Measurements from ENCODE around the gene LAMA4.

DNA sequence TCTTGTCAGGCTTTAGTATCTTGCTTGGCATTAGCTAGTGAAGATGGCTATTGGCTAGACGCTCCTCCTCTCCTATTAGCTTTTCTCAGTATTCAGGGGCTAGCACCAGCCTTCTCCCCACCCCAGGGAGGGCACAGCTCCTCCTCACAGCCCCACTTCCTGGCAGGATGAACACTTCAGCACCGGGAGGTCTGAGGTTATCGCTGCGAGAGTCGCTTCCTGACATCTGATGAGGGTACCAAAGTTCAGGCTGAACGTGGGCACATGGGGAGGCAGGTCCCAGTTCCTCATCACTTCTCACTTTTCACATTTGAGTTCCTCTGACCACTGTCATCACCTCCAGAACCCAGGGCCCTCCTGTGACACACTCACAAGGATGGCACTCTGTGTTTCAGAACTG, 66.6 kb downstream of the LAMA4 start:
- TF ChIP-seq POLR2AphosphoS5 (IDR thresholded peaks at IDR 0.05) (peak in 1 of 2 donors; percentile 32), EP300 (IDR thresholded peaks at IDR 0.05) (no peak), POLR2A (IDR thresholded peaks at IDR 0.05; ENCODE audit: low read depth) (no peak)
- TF ChIP-seq, protein P1, sequence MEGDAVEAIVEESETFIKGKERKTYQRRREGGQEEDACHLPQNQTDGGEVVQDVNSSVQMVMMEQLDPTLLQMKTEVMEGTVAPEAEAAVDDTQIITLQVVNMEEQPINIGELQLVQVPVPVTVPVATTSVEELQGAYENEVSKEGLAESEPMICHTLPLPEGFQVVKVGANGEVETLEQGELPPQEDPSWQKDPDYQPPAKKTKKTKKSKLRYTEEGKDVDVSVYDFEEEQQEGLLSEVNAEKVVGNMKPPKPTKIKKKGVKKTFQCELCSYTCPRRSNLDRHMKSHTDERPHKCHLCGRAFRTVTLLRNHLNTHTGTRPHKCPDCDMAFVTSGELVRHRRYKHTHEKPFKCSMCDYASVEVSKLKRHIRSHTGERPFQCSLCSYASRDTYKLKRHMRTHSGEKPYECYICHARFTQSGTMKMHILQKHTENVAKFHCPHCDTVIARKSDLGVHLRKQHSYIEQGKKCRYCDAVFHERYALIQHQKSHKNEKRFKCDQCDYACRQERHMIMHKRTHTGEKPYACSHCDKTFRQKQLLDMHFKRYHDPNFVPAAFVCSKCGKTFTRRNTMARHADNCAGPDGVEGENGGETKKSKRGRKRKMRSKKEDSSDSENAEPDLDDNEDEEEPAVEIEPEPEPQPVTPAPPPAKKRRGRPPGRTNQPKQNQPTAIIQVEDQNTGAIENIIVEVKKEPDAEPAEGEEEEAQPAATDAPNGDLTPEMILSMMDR (IDR thresholded peaks at IDR 0.05): no peak
